Activated CD8-positive, alpha-beta T cell treated with anti-CD3 and anti-CD28 coated beads for 36 hours (primary cell): ENCODE data around the gene TESK2. TPM values are rescaled to one million over a fixed set of nuclear protein-coding genes. Genes with fewer than 3 reads are reported as not detected.
"Not testable (repeated sequence)": the region's sequence is repeated elsewhere in the genome, so short reads cannot be mapped to it uniquely, and the experiment has no call there.

Source experiments
- ATAC-seq: fragments of 200-7000 bp; cut with Tn5 transposase; one replicate; pipeline ENCODE4 v1.10.0; 2021; ENCODE audit warnings: mild to moderate bottlenecking, moderate library complexity
- CTCF ChIA-PET: fragments of 350-600 bp; sonication (Branson Sonifier 250); formaldehyde crosslinking; loops from one replicate; lab custom pipeline; 2021; ENCODE audit warnings: antibody characterized with exemption; lab: Charles Lee
- POLR2A ChIA-PET: fragments of 350-600 bp; sonication (Branson Sonifier 250); formaldehyde crosslinking; loops from one replicate; lab custom pipeline; 2021; ENCODE audit warnings: antibody characterized with exemption; lab: Charles Lee
- DNase-seq: peaks from one replicate; pipeline ENCODE4 v3.0.0-alpha.2; 2020
- H3K27ac Mint-ChIP-seq: one replicate; pipeline ENCODE4 v1.8.0; 2021; ENCODE audit warnings: mild to moderate bottlenecking, mixed read lengths
- H3K27me3 Mint-ChIP-seq: one replicate; pipeline ENCODE4 v1.8.0; 2021; ENCODE audit warnings: mixed read lengths
- H3K36me3 Mint-ChIP-seq: one replicate; pipeline ENCODE4 v1.8.0; 2021; ENCODE audit warnings: low read depth, mixed read lengths
- H3K4me1 Mint-ChIP-seq: one replicate; pipeline ENCODE4 v1.8.0; 2021; ENCODE audit warnings: low read depth, mixed read lengths
- H3K4me3 Mint-ChIP-seq: one replicate; pipeline ENCODE4 v1.8.0; 2021; ENCODE audit warnings: mild to moderate bottlenecking, moderate library complexity, mixed read lengths
- H3K9me3 Mint-ChIP-seq: one replicate; pipeline ENCODE4 v1.8.0; 2021; ENCODE audit warnings: mixed read lengths
- intact Hi-C: fragments of 100-400 bp; cut with micrococcal nuclease; formaldehyde crosslinking; loops from one replicate; pipeline ENCODE4 v1.10.0; 2022
- total RNA-seq, 2 experiments: library from RNA; stranded (reverse); gene quantifications; one replicate each; pipeline ENCODE4 v1.2.3, GENCODE V29; 2021
- TF ChIP-seq, protein P1 (sequence below): fragments of 200-600 bp; IDR thresholded peaks from one replicate; pipeline ENCODE4 v1.8.0; 2022; ENCODE audit warnings: antibody characterized with exemption, mild to moderate bottlenecking

TESK2 gene
- total RNA-seq, 2 experiments from 2014 or later = 2.9 to 3.7 TPM

DNA sequence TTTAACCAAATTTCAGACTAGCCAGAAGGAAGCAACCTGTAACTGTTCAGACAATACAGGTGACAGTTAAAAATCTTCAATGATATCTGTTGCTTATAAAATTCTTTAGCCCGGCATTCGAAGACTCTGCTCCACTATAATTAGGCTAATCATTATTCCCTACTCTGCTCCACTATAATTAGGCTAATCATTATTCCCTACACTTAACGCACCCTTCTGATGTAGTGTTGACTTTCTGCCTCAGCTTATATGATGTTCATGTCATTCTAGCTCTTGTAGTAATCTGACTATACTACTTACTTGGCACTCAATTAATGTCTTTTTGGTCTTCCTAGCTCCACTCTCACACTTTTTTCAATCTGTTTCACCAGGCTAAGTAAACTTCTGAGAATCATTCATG lies 13.3 kb downstream of the TESK2 start:
- TF ChIP-seq, protein P1, sequence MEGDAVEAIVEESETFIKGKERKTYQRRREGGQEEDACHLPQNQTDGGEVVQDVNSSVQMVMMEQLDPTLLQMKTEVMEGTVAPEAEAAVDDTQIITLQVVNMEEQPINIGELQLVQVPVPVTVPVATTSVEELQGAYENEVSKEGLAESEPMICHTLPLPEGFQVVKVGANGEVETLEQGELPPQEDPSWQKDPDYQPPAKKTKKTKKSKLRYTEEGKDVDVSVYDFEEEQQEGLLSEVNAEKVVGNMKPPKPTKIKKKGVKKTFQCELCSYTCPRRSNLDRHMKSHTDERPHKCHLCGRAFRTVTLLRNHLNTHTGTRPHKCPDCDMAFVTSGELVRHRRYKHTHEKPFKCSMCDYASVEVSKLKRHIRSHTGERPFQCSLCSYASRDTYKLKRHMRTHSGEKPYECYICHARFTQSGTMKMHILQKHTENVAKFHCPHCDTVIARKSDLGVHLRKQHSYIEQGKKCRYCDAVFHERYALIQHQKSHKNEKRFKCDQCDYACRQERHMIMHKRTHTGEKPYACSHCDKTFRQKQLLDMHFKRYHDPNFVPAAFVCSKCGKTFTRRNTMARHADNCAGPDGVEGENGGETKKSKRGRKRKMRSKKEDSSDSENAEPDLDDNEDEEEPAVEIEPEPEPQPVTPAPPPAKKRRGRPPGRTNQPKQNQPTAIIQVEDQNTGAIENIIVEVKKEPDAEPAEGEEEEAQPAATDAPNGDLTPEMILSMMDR = no peak
- Mint-ChIP-seq H3K4me1 (peaks cover 4% of the 10 kb centered on the region), H3K36me3 (no peaks in the 10 kb centered on the region), H3K27me3 (no peaks in the 10 kb centered on the region), H3K4me3 (no peak overlapping the region), H3K9me3 (no peaks in the 10 kb centered on the region), H3K27ac (no peak overlapping the region)
- ChIA-PET CTCF (interaction anchor here (0.6 kb wide), 1 partner anchor 92 kb away, joined by 3 read pairs; no protein-coding TSS in a partner anchor), POLR2A (no interaction called here)
- DNase-seq (no peak), ATAC-seq (no peak)
- intact Hi-C loops = no loop called here

DNA sequence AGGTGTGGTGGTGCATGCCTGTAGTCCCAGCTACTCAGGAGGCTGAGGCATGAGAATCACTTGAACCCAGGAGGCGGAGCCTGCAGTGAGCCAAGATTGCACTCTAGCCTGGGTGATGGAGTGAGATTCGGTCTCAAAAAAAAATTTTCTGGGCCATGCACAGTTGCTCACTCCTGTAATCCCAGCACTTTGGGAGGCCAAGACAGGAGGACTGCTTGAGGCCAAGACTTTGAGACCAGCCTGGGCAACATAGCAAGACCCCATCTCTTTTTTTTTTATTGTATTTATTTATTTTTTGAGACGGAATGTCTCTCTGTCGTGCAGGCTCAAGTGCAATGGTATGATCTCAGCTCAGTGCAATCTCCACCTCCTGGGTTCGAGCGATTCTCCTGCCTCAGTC lies 16.8 kb downstream of the TESK2 start:
- CTCF ChIA-PET, intact Hi-C loops, H3K4me1 Mint-ChIP-seq, H3K27ac Mint-ChIP-seq, H3K4me3 Mint-ChIP-seq, DNase-seq, H3K9me3 Mint-ChIP-seq, H3K27me3 Mint-ChIP-seq, POLR2A ChIA-PET, H3K36me3 Mint-ChIP-seq, ATAC-seq: not testable (repeated sequence)

DNA sequence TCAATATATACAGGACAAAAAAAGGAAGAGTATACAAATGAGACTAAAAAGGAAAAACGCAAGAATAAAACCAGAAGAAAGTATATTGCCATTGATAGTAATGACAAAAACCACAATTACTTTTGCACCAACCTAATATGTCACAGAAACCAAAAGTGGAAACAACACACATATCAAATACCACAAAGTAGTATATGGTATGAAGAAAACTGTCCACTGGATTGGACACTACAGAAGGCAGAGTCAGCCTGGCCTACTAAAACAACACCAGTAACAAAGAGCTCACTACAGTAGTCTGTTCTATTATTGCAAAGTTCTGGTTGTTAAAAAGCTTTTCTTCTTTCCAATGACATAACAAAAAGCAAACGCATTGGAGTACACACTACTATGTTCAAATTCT lies 17.7 kb downstream of the TESK2 start:
- Mint-ChIP-seq H3K9me3 (no peaks in the 10 kb centered on the region), H3K4me1 (peaks cover 4% of the 10 kb centered on the region), H3K27ac (no peak overlapping the region), H3K36me3 (no peaks in the 10 kb centered on the region), H3K4me3 (no peak overlapping the region), H3K27me3 (no peaks in the 10 kb centered on the region)
- DNase-seq (no peak), ATAC-seq (no peak)
- ChIA-PET CTCF (no interaction called here), POLR2A (interaction anchor here (0.9 kb wide), 1 partner anchor 20 kb away, joined by 4 read pairs; no protein-coding TSS in a partner anchor)
- intact Hi-C loops = no loop called here
- TF ChIP-seq, protein P1 = no peak

DNA sequence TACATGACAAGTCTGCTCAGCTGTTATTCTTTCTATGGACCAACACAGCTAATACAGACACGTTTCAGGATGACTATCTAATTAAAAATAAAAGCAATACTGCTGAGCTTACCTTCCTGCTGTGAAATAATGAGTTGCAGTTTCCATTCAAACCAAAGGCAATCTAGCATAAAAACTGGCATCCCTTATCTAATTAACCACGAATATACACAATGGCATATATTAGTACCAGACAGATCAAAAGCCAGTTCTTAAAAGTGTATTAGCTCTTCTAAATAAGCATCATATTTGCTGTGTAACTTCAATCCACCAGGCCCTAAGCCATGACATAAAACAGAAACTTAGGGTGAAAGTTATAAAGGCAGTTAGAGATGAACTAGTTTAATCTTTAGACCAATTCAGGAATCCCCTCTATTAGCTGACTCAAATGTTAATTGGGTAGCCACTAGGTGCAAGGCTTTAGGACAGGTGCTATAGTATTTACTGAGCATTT lies 20.6 kb downstream of the TESK2 start:
- Mint-ChIP-seq H3K36me3 (no peaks in the 10 kb centered on the region), H3K4me1 (peaks cover 4% of the 10 kb centered on the region), H3K4me3 (no peak overlapping the region), H3K27ac (no peak overlapping the region), H3K27me3 (no peaks in the 10 kb centered on the region), H3K9me3 (no peaks in the 10 kb centered on the region)
- CTCF ChIA-PET = interaction anchor here (0.6 to 1.6 kb wide), 5 partner anchors 22 to 296 kb away, joined by 3 to 4 read pairs (median 3); no protein-coding TSS in a partner anchor
- POLR2A ChIA-PET = interaction anchor here (0.6 kb wide), 2 partner anchors 23 to 39 kb away, joined by 3 read pairs; no protein-coding TSS in a partner anchor
- TF ChIP-seq, protein P1 = no peak
- DNase-seq = no peak
- no peak for ATAC-seq
- intact Hi-C loops = no loop called here

DNA sequence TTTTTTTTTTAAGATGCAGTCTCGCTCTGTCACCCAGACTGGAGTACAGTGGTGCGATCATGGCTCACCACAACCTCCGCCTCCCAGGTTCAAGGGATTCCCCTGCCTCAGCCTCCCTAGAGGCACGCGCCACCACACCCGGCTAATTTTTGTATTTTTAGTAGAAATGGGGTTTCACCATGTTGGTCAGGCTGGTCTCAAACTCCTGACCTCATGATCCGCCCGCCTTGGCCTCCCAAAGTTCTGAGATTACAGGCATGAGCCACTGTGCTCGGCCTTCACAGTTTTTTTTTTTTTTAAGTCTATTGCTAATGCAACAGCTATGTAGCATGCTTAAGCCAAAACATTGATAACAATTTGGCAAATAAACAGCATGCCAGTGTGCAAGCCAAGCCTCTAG lies 23.6 kb downstream of the TESK2 start:
- ATAC-seq, H3K4me1 Mint-ChIP-seq, H3K36me3 Mint-ChIP-seq, POLR2A ChIA-PET, intact Hi-C loops, H3K4me3 Mint-ChIP-seq, DNase-seq, H3K9me3 Mint-ChIP-seq, H3K27ac Mint-ChIP-seq, H3K27me3 Mint-ChIP-seq: not testable (repeated sequence)
- CTCF ChIA-PET = interaction anchor here (1.1 kb wide), 1 partner anchor 8 kb away, joined by 3 read pairs; no protein-coding TSS in a partner anchor

DNA sequence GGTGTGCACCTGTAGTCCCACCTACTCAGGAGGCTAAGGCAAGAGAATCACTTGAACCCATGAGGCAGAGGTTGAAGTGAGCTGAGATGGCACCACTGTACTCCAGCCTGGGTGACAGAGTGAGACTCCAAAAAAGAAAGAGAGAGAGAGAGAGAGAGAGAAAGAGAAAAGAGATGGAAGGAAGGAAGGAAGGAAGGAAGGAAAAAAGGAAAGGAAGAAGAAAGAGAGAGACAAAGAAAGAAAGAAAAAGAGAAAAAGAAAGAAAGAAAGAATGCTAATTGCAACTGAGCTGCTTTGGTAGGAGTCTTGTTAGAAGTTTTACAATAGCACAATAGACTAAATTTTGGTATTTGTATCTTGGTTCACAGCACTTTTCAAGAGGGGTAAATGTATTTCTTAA lies 25.7 kb downstream of the TESK2 start:
- H3K9me3 Mint-ChIP-seq = no peaks in the 10 kb centered on the region
- no peaks in the 10 kb centered on the region for H3K36me3 Mint-ChIP-seq
- CTCF ChIA-PET = no interaction called here
- TF ChIP-seq, protein P1 = no peak
- DNase-seq = no peak
- no peaks in the 10 kb centered on the region for H3K4me1 Mint-ChIP-seq
- POLR2A ChIA-PET = no interaction called here
- no peak overlapping the region for H3K4me3 Mint-ChIP-seq
- H3K27me3 Mint-ChIP-seq = no peaks in the 10 kb centered on the region
- no peak overlapping the region for H3K27ac Mint-ChIP-seq
- no peak for ATAC-seq
- intact Hi-C loops = no loop called here
